NCI-H1694 treated with DMSO at 0.1 percent for 48 hours (cell line): ENCODE measurements around the gene FCHO2.

Experiments
- DNase-seq: peaks from one replicate; lab custom pipeline; 2025; lab: John Stamatoyannopoulos, UW

Gene FCHO2

GRCh38 chr5:73030995-73031394, 75.2 kb downstream of the FCHO2 start:
- no peak for DNase-seq

GRCh38 chr5:73031839-73032238, 76.0 kb downstream of the FCHO2 start:
- peak; percentile 64 for DNase-seq

- peak; percentile 28 for DNase-seq
These were observed 76.8 kb downstream of the FCHO2 start for GRCh38 chr5:73032635-73033034.

- DNase-seq = no peak
These were observed 81.7 kb downstream of the FCHO2 start for GRCh38 chr5:73037545-73037944.

- no peak for DNase-seq
These were observed 83.2 kb downstream of the FCHO2 start for GRCh38 chr5:73039082-73039481.

GRCh38 chr5:73042993-73043392, 87.2 kb downstream of the FCHO2 start:
- no peak for DNase-seq

- DNase-seq = no peak
These were observed 88.7 kb downstream of the FCHO2 start for GRCh38 chr5:73044546-73044945.

- DNase-seq = no peak
These were observed 89.8 kb downstream of the FCHO2 start for GRCh38 chr5:73045623-73046022.

- DNase-seq = no peak
These were observed 105.8 kb downstream of the FCHO2 start for GRCh38 chr5:73061593-73061992.

GRCh38 chr5:73066466-73066865, 110.6 kb downstream of the FCHO2 start:
- DNase-seq = no peak

- DNase-seq = no peak
These were observed 111.4 kb downstream of the FCHO2 start for GRCh38 chr5:73067213-73067612.

- no peak for DNase-seq
These were observed 125.3 kb downstream of the FCHO2 start for GRCh38 chr5:73081093-73081492.

- no peak for DNase-seq
These were observed 132.2 kb downstream of the FCHO2 start for GRCh38 chr5:73088026-73088425.

- DNase-seq = no peak
These were observed 138.1 kb downstream of the FCHO2 start for GRCh38 chr5:73093943-73094342.

GRCh38 chr5:73094415-73094814, 138.6 kb downstream of the FCHO2 start:
- no peak for DNase-seq

- no peak for DNase-seq
These were observed 139.9 kb downstream of the FCHO2 start for GRCh38 chr5:73095564-73096238.

- no peak for DNase-seq
These were observed 140.4 kb downstream of the FCHO2 start for GRCh38 chr5:73096239-73096575.

GRCh38 chr5:73097740-73098139, 141.9 kb downstream of the FCHO2 start:
- DNase-seq = no peak

GRCh38 chr5:73100109-73100508, 144.3 kb downstream of the FCHO2 start:
- DNase-seq = no peak

GRCh38 chr5:73103870-73104299, 148.0 kb downstream of the FCHO2 start:
- DNase-seq = no peak

GRCh38 chr5:73104326-73104725, 148.5 kb downstream of the FCHO2 start:
- DNase-seq = no peak

GRCh38 chr5:73106335-73106734, 150.5 kb downstream of the FCHO2 start:
- DNase-seq = no peak

GRCh38 chr5:73110190-73110589, 154.3 kb downstream of the FCHO2 start:
- no peak for DNase-seq

- DNase-seq = no peak
These were observed 155.7 kb downstream of the FCHO2 start for GRCh38 chr5:73111536-73111935.

- DNase-seq = no peak
These were observed 156.5 kb downstream of the FCHO2 start for GRCh38 chr5:73112359-73112758.
